Hypothalamus (tissue), 51 donors: ENCODE data around the gene TK2.
"Not testable (repeated sequence)": the region's sequence is repeated elsewhere in the genome, so short reads cannot be mapped to it uniquely, and the experiment has no call there.

Source experiments
- DNase-seq, 51 donors: peaks; one replicate each; lab custom pipeline; 2025; lab: John Stamatoyannopoulos, UW

TK2 gene

GRCh38 chr16:66471716-66472393 is 78.1 kb downstream of the TK2 start:
- DNase-seq: no peak

GRCh38 chr16:66471264-66471663 is 78.7 kb downstream of the TK2 start:
- DNase-seq: no peak

- DNase-seq: no peak
Measured at GRCh38 chr16:66470556-66470955, 79.4 kb downstream of the TK2 start.

- DNase-seq: no peak
Measured at GRCh38 chr16:66469947-66470546, 79.9 kb downstream of the TK2 start.

GRCh38 chr16:66469291-66469946 is 80.5 kb downstream of the TK2 start:
- no peak for DNase-seq

- DNase-seq: no peak
Measured at GRCh38 chr16:66468321-66468965, 81.5 kb downstream of the TK2 start.

GRCh38 chr16:66467611-66468010 is 82.3 kb downstream of the TK2 start:
- DNase-seq: no peak

- DNase-seq: not testable (repeated sequence)
Measured at GRCh38 chr16:66466636-66467035, 83.3 kb downstream of the TK2 start.

- DNase-seq: not testable (repeated sequence)
Measured at GRCh38 chr16:66465946-66466345, 84.0 kb downstream of the TK2 start.

- DNase-seq: no peak
Measured at GRCh38 chr16:66462912-66463311, 87.0 kb downstream of the TK2 start.

GRCh38 chr16:66460703-66461102 is 89.2 kb downstream of the TK2 start:
- DNase-seq: no peak

- DNase-seq: no peak
Measured at GRCh38 chr16:66459878-66460277, 90.0 kb downstream of the TK2 start.

- DNase-seq: no peak
Measured at GRCh38 chr16:66458853-66459252, 91.1 kb downstream of the TK2 start.

GRCh38 chr16:66458292-66458691 is 91.6 kb downstream of the TK2 start:
- DNase-seq: no peak
